HL-60 (cell line): ENCODE data around the gene SMC3.

Experiments
- DNase-seq, 2 experiments: peaks; one replicate each; pipeline ENCODE4 v3.0.0-alpha.2; 2010 to 2020; ENCODE audit warnings: low read depth in 1 of 2, low spot score in 1 of 2
- H3K27ac ChIP-seq: fragments of 250-450 bp; sonication (Bioruptor Pico); replicated peaks from 2 replicates; pipeline ENCODE4 v1.5.1; 2020; ENCODE audit warnings: mild to moderate bottlenecking, moderate library complexity
- H3K27me3 ChIP-seq: fragments of 250-450 bp; sonication (Bioruptor Pico); 2 replicates; pipeline ENCODE4 v1.5.1; 2021; ENCODE audit warnings: mild to moderate bottlenecking, moderate library complexity; ENCODE audit not compliant: insufficient read depth, poor library complexity, severe bottlenecking
- H3K4me3 ChIP-seq: replicated peaks from 2 replicates; pipeline ENCODE4 v1.5.1; 2011; ENCODE audit warnings: mild to moderate bottlenecking, control low read depth, low read length; ENCODE audit not compliant: insufficient read depth
- GABPA ChIP-seq: IDR thresholded peaks from 2 replicates; pipeline ENCODE4 v1.6.1; 2012; ENCODE audit warnings: low read depth
- POLR2AphosphoS5 ChIP-seq: IDR thresholded peaks from 2 replicates; pipeline ENCODE4 v1.6.1; 2012; ENCODE audit warnings: low read depth
- SPI1 ChIP-seq: IDR thresholded peaks from 2 replicates; pipeline ENCODE4 v1.6.1; 2012; ENCODE audit warnings: low read depth, mild to moderate bottlenecking, borderline replicate concordance
- TF ChIP-seq, protein P1 (sequence below): IDR thresholded peaks from 2 replicates; pipeline ENCODE4 v1.6.1; 2012; ENCODE audit warnings: low read depth; ENCODE audit not compliant: insufficient replicate concordance
- TF ChIP-seq, protein P2 (sequence below): IDR thresholded peaks from one replicate; pipeline ENCODE4 v1.5.1; 2011; ENCODE audit warnings: low read length, control low read depth, inconsistent platforms; ENCODE audit not compliant: insufficient read depth

Gene SMC3

DNA sequence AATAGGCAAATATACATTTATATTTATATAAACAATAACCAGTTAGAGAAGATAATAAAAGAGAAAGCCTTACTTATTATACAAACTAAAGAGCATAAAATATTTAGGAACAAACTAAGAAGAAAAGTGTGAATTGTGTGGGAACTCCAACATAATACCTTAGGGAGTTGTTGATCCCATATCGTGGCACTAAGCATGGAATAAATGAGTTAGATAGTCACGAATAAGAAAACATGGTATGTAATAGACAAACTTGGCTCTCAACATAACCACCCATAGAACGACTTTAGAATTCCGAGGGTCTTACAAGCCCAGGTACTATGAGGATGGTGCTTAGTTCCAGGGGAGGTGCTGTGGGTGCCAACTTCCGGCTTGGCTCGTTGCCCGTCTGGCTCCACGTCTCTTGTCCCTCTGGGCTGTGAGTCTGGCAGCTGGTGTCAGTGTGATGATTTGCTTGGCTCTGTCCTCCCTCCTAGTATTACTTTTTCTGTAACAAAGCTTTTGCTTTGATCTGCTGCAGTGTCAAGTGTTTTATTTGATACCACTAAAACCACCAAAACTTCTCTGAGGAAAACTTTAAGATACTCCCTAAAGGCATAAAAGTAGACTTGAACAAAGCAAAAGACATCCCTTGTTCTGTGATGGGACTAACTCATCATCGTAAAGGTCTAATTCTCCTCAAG, 67.2 kb downstream of the SMC3 start:
- TF ChIP-seq SPI1 (no peak), POLR2AphosphoS5 (no peak), GABPA (no peak)
- TF ChIP-seq, protein P1, sequence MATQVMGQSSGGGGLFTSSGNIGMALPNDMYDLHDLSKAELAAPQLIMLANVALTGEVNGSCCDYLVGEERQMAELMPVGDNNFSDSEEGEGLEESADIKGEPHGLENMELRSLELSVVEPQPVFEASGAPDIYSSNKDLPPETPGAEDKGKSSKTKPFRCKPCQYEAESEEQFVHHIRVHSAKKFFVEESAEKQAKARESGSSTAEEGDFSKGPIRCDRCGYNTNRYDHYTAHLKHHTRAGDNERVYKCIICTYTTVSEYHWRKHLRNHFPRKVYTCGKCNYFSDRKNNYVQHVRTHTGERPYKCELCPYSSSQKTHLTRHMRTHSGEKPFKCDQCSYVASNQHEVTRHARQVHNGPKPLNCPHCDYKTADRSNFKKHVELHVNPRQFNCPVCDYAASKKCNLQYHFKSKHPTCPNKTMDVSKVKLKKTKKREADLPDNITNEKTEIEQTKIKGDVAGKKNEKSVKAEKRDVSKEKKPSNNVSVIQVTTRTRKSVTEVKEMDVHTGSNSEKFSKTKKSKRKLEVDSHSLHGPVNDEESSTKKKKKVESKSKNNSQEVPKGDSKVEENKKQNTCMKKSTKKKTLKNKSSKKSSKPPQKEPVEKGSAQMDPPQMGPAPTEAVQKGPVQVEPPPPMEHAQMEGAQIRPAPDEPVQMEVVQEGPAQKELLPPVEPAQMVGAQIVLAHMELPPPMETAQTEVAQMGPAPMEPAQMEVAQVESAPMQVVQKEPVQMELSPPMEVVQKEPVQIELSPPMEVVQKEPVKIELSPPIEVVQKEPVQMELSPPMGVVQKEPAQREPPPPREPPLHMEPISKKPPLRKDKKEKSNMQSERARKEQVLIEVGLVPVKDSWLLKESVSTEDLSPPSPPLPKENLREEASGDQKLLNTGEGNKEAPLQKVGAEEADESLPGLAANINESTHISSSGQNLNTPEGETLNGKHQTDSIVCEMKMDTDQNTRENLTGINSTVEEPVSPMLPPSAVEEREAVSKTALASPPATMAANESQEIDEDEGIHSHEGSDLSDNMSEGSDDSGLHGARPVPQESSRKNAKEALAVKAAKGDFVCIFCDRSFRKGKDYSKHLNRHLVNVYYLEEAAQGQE = no peak
- TF ChIP-seq, protein P2, sequence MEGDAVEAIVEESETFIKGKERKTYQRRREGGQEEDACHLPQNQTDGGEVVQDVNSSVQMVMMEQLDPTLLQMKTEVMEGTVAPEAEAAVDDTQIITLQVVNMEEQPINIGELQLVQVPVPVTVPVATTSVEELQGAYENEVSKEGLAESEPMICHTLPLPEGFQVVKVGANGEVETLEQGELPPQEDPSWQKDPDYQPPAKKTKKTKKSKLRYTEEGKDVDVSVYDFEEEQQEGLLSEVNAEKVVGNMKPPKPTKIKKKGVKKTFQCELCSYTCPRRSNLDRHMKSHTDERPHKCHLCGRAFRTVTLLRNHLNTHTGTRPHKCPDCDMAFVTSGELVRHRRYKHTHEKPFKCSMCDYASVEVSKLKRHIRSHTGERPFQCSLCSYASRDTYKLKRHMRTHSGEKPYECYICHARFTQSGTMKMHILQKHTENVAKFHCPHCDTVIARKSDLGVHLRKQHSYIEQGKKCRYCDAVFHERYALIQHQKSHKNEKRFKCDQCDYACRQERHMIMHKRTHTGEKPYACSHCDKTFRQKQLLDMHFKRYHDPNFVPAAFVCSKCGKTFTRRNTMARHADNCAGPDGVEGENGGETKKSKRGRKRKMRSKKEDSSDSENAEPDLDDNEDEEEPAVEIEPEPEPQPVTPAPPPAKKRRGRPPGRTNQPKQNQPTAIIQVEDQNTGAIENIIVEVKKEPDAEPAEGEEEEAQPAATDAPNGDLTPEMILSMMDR = no peak

DNA sequence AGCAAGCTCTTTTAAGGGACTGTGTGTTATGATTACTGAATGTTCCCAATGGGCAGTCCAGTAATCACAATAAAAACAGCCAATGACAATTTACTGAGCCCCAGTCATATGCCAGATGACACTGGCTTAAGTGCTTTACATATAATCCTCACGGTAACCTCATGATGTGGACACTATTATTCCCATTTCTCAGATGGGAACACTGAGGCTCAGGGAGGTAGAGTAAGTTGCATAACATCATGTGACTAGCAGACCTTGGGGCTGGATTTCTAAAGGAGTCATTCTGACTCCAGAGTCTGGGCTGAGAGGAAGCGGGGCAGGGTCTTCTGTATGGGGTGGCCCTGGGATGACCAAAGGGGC, 69.1 kb downstream of the SMC3 start:
- TF ChIP-seq SPI1 (no peak), POLR2AphosphoS5 (no peak), GABPA (no peak)
- TF ChIP-seq, protein P2 = no peak
- TF ChIP-seq, protein P1 = no peak
- Histone ChIP-seq H3K27me3 (peaks cover 8% of the 10 kb centered on the region), H3K4me3 (no peak overlapping the region), H3K27ac (no peak overlapping the region)
- no peak for DNase-seq

More for the DNA sequence above, 67.2 kb downstream of the SMC3 start:
- no peak overlapping the region for H3K4me3 ChIP-seq
- DNase-seq = no peak
- no peak overlapping the region for H3K27ac ChIP-seq
- H3K27me3 ChIP-seq = no peaks in the 10 kb centered on the region

DNA sequence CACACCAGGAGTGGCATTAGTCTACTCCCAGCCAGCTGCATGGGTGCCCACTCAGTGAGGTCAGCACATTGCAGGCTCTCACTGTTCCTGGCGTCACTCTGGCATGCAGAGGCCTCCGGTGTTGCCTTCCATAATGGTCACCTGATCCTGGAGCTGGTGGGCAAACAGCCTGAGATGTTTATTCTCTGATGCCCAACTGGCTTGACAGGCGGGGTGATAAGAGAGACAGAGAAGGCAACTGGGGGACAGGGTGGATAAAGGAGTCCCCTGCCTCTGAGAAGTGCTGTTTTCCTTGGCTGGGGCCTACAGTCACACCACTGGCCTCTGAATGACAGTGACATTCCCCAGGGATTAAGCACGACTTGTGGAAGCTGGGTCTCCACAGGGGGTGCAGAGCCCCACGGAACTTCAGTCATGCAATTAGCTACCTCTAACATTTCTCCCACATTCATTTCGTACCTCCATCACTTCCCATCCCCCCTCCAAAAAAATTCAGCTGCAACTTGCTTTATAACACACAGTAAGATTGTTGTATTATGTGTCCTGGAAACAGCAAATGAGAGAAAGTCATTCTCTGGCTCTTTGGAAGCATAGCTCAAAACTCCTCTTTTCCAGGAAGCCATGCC, 69.5 kb downstream of the SMC3 start:
- Histone ChIP-seq H3K4me3 (no peak overlapping the region), H3K27me3 (peaks cover 13% of the 10 kb centered on the region), H3K27ac (no peak overlapping the region)
- TF ChIP-seq, protein P1 = no peak
- TF ChIP-seq, protein P2 = no peak
- TF ChIP-seq POLR2AphosphoS5 = no peak
- no peak for TF ChIP-seq GABPA
- no peak for TF ChIP-seq SPI1
- DNase-seq = no peak
